GM23248 (cell line): ENCODE results near the gene DHTKD1.

Experiments used
- EZH2 ChIP-seq: fragments of 200-600 bp; sonication (generic); IDR thresholded peaks from 2 replicates; pipeline ENCODE4 v1.6.1; 2018; ENCODE audit warnings: antibody characterized with exemption, mild to moderate bottlenecking; ENCODE audit not compliant: insufficient read depth, poor library complexity, severe bottlenecking
- EZH2phosphoT487 ChIP-seq: fragments of 200-600 bp; sonication (generic); IDR thresholded peaks from 2 replicates; pipeline ENCODE4 v1.6.1; 2018; ENCODE audit warnings: antibody characterized with exemption, moderate library complexity, mild to moderate bottlenecking, low read depth; ENCODE audit not compliant: insufficient read depth

- TF ChIP-seq EZH2phosphoT487: no peak
- no peak for TF ChIP-seq EZH2
These were observed 49.3 kb upstream of the DHTKD1 start for GRCh38 chr10:12019283-12019971.
